Ectodermal cell (in vitro differentiated cells): ENCODE data around the gene CTNNBL1. TPM values are rescaled to one million over a fixed set of nuclear protein-coding genes. Genes with fewer than 3 reads are reported as not detected.

Experiments used
- H3K27ac ChIP-seq: 2 replicates; pipeline ENCODE4 v1.7.0; 2013; ENCODE audit warnings: mild to moderate bottlenecking, low read depth, low read length; ENCODE audit not compliant: insufficient read depth, poor library complexity, severe bottlenecking
- H3K27me3 ChIP-seq: 2 replicates; pipeline ENCODE4 v1.7.0; 2013; ENCODE audit warnings: mild to moderate bottlenecking, low read length; ENCODE audit not compliant: insufficient read depth, control insufficient read depth, poor library complexity, severe bottlenecking
- H3K36me3 ChIP-seq: one replicate; pipeline ENCODE4 v1.7.0; 2013; ENCODE audit warnings: low read length; ENCODE audit not compliant: control insufficient read depth, insufficient read depth
- H3K4me1 ChIP-seq: one replicate; pipeline ENCODE4 v1.7.0; 2013; ENCODE audit warnings: low read length; ENCODE audit not compliant: control insufficient read depth, insufficient read depth
- H3K4me3 ChIP-seq: 2 replicates; pipeline ENCODE4 v1.7.0; 2013; ENCODE audit warnings: low read depth, low read length, control low read depth; ENCODE audit not compliant: insufficient read depth
- H3K9me3 ChIP-seq: 2 replicates; pipeline ENCODE4 v1.7.0; 2013; ENCODE audit warnings: mild to moderate bottlenecking, low read length, moderate library complexity; ENCODE audit not compliant: control insufficient read depth
- WGBS, 2 experiments: methylation state at CpG; one replicate each; pipeline ENCODE4 v1.1.7; 2013; ENCODE audit warnings: missing lambda C conversion rate in 2 of 2; 5-methylcytosine and 5-hydroxymethylcytosine counted together
- polyA plus RNA-seq, 4 experiments: library from polyadenylated mRNA; stranded (reverse); fragments of 50-300 nt; gene quantifications; one replicate each; pipeline ENCODE4 v1.2.3, GENCODE V29; 2013

CTNNBL1 gene, protein sequence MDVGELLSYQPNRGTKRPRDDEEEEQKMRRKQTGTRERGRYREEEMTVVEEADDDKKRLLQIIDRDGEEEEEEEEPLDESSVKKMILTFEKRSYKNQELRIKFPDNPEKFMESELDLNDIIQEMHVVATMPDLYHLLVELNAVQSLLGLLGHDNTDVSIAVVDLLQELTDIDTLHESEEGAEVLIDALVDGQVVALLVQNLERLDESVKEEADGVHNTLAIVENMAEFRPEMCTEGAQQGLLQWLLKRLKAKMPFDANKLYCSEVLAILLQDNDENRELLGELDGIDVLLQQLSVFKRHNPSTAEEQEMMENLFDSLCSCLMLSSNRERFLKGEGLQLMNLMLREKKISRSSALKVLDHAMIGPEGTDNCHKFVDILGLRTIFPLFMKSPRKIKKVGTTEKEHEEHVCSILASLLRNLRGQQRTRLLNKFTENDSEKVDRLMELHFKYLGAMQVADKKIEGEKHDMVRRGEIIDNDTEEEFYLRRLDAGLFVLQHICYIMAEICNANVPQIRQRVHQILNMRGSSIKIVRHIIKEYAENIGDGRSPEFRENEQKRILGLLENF
- polyA plus RNA-seq (2013, experiment 1 of 4), result 91.0 TPM
- polyA plus RNA-seq (2013, experiment 2 of 4), result 90.7 TPM
- polyA plus RNA-seq (2013, experiment 3 of 4), result 76.3 TPM
- polyA plus RNA-seq (2013, experiment 4 of 4), result 74.2 TPM

DNA sequence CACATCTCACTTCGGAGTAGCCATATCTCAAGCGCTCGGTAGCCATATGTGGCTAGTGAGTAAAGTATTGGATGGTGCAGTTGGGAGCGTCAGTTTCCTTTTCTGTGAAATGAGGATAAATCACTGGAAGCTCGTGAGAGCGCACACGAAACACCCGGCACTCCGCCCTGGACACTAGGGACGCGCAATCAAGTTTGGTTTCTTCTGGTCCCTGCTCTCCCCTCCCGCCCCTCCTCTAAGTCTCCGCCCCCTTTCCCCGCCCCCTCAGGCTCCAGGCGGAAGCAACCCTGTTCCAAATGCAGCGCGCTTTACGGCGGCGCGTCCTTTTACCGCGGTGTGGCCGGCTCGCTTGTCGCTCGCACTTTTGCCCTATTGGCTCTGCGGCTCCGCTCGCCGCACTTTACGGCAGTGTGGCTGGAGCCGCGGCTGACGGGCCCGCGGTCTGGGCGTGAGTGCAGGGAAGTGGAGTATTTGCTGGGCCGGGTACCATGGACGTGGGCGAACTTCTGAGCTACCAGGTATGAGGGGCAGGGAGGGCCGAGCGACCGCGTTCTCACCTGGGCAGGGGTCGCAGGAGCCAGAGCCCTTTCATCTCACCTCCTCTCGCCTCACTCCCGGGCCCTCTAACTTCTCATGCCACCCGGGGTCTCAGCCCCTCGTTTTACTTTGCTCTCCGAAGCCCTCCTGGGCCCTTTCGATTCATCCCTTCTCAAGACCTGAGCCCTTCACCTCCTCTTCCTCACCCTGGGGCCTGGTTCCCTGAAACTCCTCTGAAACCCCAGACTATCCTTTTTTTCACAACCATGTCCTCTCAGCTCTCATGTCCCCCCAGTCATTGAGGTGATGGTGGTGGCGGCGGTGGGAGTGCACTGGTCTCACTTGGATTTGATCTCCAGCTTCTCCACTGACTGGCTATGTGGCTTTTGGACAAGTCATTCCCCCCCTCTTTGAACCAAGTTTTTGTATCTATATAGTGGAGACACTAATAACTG is at the start of gene CTNNBL1:
CTNNBL1 (plus strand) TSS at position 396 of the 992 bp plus-strand sequence; CDS start at position 489, 93 bp downstream.
- Histone ChIP-seq H3K36me3 (no peaks in the 10 kb centered on the region), H3K27ac (no peak within 1 kb of the TSS), H3K9me3 (no peaks in the 10 kb centered on the region), H3K4me3 (peak within 1 kb of the TSS; percentile 89), H3K27me3 (peaks cover 16% of the 10 kb centered on the region), H3K4me1 (peaks cover 6% of the 10 kb centered on the region)
- WGBS, 2 experiments, result 3% methylated on average over 54 of the region's 54 CpGs

DNA sequence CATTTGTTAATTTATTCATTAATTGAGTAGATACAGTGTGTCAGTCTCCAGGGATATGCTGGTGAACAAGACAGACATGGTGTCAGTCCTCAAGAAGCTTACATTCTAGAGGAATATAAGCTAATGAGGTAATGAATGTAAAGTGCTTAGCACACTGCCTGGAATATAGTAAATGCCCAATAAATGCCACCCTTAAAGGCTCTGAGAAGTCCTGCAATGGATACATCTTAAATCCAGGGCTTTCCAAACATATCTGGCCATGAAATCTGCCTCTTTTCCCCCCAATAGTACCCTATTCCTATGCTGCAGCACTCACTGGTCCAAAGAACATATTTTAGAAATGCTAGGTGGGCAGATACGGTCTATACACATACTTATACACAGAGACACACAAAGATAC is 49.2 kb upstream of the CTNNBL1 start:
- H3K4me3 ChIP-seq, result no peak overlapping the region
- no peaks in the 10 kb centered on the region for H3K9me3 ChIP-seq
- peaks cover 6% of the 10 kb centered on the region for H3K27me3 ChIP-seq
- H3K36me3 ChIP-seq, result no peaks in the 10 kb centered on the region
- H3K4me1 ChIP-seq, result peaks cover 7% of the 10 kb centered on the region
- WGBS, 2 experiments, result no CpG with 5 or more reads among the region's 1 CpG
- no peak overlapping the region for H3K27ac ChIP-seq

DNA sequence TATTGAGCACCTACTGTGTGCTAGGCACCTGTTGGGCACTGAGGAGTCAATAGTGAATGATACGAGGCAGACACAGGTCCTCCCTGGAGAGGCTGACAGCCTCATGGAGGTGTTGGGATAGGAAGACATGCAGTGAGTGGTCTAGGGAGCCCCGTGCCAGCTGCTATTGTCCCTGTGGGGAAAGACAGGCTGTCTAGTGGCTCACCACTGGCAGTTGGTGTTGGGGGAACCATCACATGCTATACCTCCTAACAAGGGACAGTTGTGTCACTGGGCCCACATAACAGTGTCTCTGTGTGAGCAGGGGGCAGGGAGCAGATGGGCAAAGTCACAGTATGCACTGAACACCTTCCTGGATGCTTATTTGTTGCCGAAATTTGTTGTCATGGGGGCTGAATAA is 45.9 kb upstream of the CTNNBL1 start:
- Histone ChIP-seq H3K4me1 (peaks cover 15% of the 10 kb centered on the region), H3K36me3 (no peaks in the 10 kb centered on the region), H3K27ac (no peak overlapping the region), H3K27me3 (no peaks in the 10 kb centered on the region), H3K9me3 (no peaks in the 10 kb centered on the region), H3K4me3 (no peak overlapping the region)
- WGBS, 2 experiments, result 89 to 95% methylated on average over 3 of the region's 3 CpGs

DNA sequence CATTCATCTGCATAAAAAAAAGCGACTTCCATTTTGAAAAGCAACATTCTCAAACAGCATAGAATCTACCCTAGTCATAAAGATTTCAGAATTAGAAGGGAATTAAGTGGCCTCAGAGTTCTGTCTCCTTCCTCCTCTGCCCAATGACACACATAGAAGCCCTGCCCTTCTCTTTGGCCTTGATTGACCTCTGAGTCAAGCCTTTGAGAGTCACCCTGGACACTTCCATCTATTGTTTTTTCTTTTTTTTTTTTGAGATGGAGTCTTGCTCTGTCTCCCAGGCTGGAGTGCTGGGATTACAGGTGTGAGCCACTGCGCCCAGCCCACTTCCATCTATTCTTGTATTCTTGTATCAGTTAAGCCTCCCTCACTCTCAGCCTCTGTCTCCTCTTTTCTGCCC is 44.8 kb upstream of the CTNNBL1 start:
- peaks cover 15% of the 10 kb centered on the region for H3K4me1 ChIP-seq
- WGBS, 2 experiments, result 86 to 88% methylated on average over 2 of the region's 2 CpGs
- no peak overlapping the region for H3K4me3 ChIP-seq
- H3K27me3 ChIP-seq, result no peaks in the 10 kb centered on the region
- no peaks in the 10 kb centered on the region for H3K36me3 ChIP-seq
- H3K27ac ChIP-seq, result no peak overlapping the region
- H3K9me3 ChIP-seq, result no peaks in the 10 kb centered on the region

DNA sequence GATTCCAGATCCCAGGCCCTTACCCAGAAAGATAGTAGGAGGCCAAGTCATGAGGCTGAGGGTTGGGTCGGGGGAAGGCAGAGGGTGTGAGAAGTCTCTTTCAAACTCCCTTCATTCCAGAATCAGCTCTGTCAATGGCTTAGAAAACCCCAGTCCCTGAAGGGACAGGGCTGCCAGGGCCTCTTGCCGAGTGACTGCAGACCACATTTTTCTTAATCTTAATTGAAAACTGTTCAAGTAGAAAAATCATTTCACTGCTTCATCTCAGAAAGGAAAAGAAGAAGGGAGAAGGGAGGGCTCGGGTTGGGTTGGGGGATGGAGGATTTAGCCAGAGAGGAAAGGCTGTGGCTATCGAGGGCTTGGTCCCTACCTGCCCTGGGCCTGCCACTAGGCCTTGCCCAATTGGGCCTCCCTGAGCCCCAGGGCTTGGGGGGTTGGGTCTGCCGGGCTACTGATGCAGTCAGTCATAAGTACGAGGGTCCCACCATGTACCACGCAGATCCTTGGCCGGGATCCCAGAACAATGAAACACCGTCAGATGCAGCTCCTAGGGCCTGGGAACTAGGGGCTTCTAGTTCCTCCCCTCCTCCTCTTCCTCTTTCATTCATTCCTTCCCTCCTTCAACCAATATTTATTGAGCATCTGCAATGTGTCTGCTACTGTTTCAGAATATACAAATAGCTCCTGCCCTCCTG is 44.0 kb upstream of the CTNNBL1 start:
- no peaks in the 10 kb centered on the region for H3K9me3 ChIP-seq
- peaks cover 15% of the 10 kb centered on the region for H3K4me1 ChIP-seq
- H3K27ac ChIP-seq, result no peak overlapping the region
- no peaks in the 10 kb centered on the region for H3K36me3 ChIP-seq
- no peak overlapping the region for H3K4me3 ChIP-seq
- no peaks in the 10 kb centered on the region for H3K27me3 ChIP-seq
- WGBS, 2 experiments, result 79 to 85% methylated on average over 8 to 9 of the region's 9 CpGs

DNA sequence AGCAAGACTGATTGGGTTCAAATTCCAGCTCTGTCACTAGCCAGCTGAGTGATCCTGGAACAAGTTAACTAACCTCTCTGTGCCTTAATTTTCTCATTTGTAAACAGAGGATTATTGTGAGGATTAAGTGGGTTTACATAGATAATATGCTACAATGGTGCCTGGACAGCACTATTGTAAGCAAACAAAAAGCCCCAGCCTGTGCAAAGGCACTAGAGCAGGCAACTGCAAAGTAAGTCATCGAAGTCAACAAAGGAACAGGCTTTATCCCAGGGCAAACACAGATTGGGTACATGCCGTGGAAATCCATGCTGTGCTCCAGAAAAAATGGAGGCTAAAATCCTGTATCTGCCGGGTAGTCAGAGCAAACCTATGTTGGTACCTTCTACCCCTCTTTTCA is 43.2 kb upstream of the CTNNBL1 start:
- no peak overlapping the region for H3K4me3 ChIP-seq
- no peaks in the 10 kb centered on the region for H3K9me3 ChIP-seq
- peaks cover 15% of the 10 kb centered on the region for H3K4me1 ChIP-seq
- H3K27me3 ChIP-seq, result no peaks in the 10 kb centered on the region
- 76 to 77% methylated on average over 3 of the region's 3 CpGs for WGBS, 2 experiments
- H3K36me3 ChIP-seq, result no peaks in the 10 kb centered on the region
- no peak overlapping the region for H3K27ac ChIP-seq

DNA sequence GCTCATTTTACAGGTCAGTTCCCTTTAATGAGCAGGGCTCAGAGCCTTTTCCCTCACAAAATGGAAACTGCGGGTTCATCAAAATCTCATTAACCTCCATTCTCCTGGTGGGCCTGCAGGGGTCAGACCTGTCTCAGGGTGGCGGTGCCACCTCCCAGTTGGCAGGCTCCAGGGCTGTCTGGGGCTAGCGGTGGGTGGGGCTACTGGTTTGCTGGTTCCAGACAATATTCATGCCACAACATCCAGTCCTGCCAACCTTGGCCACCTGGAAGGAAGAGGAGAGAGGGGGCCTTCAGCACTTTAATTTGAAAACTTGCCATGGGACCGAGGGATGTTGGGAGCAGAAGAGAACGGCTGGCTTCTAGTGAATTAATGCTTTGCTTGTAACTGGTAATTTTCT is 41.9 kb upstream of the CTNNBL1 start:
- Histone ChIP-seq H3K4me1 (peaks cover 15% of the 10 kb centered on the region), H3K9me3 (no peaks in the 10 kb centered on the region)
- WGBS, 2 experiments, result 57 to 58% methylated on average over 5 of the region's 5 CpGs

DNA sequence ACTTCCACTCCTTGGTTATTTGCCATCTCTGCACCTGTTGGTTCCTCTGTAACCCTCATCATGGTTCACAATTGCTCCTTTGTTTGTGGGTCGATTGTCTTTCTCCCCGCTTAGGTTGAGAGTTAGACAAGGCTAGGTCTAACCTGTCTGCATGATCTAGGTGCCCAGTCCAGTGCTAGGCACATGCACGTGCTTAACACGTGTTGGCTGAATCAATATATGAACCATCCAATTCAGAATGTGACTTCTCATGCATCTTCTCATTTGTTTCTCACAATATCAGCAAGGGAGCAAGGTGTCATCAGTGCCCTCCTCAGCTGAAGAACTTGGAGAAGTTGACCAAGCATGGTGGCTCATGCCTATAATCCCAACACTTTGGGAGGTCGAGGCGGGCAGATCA is 36.9 kb upstream of the CTNNBL1 start:
- no peaks in the 10 kb centered on the region for H3K27me3 ChIP-seq
- no peaks in the 10 kb centered on the region for H3K36me3 ChIP-seq
- H3K4me3 ChIP-seq, result no peak overlapping the region
- H3K9me3 ChIP-seq, result no peaks in the 10 kb centered on the region
- H3K4me1 ChIP-seq, result no peaks in the 10 kb centered on the region
- 87 to 88% methylated on average over 6 of the region's 6 CpGs for WGBS, 2 experiments
- H3K27ac ChIP-seq, result no peak overlapping the region

More for the DNA sequence above, 41.9 kb upstream of the CTNNBL1 start:
- Histone ChIP-seq H3K36me3 (no peaks in the 10 kb centered on the region), H3K27me3 (no peaks in the 10 kb centered on the region), H3K27ac (no peak overlapping the region), H3K4me3 (no peak overlapping the region)

DNA sequence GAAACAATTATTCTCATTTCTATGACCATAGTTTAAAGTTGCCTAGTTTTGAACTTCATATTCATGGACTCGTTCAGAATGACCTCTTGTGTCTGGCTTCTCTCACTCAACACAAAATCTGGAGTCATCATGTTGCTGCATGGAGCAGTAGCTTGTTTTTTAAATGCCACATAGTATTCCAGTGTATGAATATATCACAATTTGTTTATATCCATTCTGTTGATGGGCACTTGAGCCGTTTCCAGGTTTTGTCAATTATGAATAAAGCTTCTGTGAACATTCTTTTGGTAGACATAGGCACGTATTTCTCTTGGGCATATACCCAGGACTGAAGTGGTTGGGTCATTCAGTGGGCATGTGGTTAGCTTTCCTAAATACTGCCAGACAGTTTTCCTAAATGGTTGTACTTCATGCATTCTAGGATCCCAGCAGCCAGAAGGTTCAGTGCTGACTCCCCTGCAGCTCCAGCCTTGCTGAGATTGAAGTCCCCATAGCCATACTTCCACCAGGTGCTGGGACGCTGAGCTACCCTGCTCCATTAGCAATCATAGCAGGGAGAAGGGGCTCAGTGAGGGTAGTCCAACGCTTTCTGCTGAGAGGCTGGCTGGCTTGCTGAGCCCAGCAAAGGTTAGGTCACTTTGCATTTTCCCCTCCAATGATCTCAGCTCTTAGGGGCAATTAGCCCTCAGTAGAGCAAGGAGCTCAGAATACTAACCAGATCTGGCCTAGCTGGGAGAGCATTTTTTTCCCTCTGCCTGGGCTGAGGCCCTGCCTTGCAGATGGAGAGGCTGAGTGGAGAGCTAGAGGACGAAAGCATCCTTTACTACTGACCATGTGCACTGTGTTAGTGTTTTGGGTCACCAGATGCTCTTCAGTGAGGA is 35.7 kb upstream of the CTNNBL1 start:
- Histone ChIP-seq H3K9me3 (no peaks in the 10 kb centered on the region), H3K27me3 (no peaks in the 10 kb centered on the region), H3K4me1 (no peaks in the 10 kb centered on the region), H3K27ac (no peak overlapping the region), H3K36me3 (no peaks in the 10 kb centered on the region), H3K4me3 (no peak overlapping the region)
- WGBS, 2 experiments, result 69 to 74% methylated on average over 6 of the region's 6 CpGs
